AG10803 (cell line): ENCODE measurements around the gene ATOH8.
A peak's percentile ranks its signal among the peaks of the same experiment; 100 is the strongest.

Experiments
- DNase-seq: peaks from one replicate; pipeline ENCODE4 v3.0.0; 2010; ENCODE audit warnings: low read depth
- H3K4me3 ChIP-seq: 2 replicates; pipeline ENCODE4 v1.5.1; 2011; ENCODE audit warnings: mild to moderate bottlenecking, low read length, control low read depth
- CTCF ChIP-seq: conservative IDR thresholded peaks from 2 replicates; pipeline ENCODE4 v1.5.1; 2011; ENCODE audit warnings: mild to moderate bottlenecking, low read length, control low read depth, inconsistent platforms

ATOH8 gene

GRCh38 chr2:85737481-85737880 is 16.3 kb upstream of the ATOH8 start:
- no peak overlapping the region for H3K4me3 ChIP-seq
- TF ChIP-seq CTCF, result no peak
- DNase-seq, result peak; percentile 98

- TF ChIP-seq CTCF, result no peak
- H3K4me3 ChIP-seq, result no peak overlapping the region
- DNase-seq, result no peak
These were observed 15.8 kb upstream of the ATOH8 start for GRCh38 chr2:85737961-85738360.

- no peak overlapping the region for H3K4me3 ChIP-seq
- no peak for DNase-seq
- no peak for TF ChIP-seq CTCF
These were observed 13.6 kb upstream of the ATOH8 start for GRCh38 chr2:85740193-85740592.

GRCh38 chr2:85741211-85741832 is 12.5 kb upstream of the ATOH8 start:
- H3K4me3 ChIP-seq, result 0 out of 2 replicates have a peak overlapping the region, but pooled peaks have one; percentile 4
- TF ChIP-seq CTCF, result no peak
- no peak for DNase-seq

- peak overlapping the region; percentile 29 for H3K4me3 ChIP-seq
These were observed 11.8 kb upstream of the ATOH8 start for GRCh38 chr2:85741833-85742455.

GRCh38 chr2:85743304-85743978 is 10.3 kb upstream of the ATOH8 start:
- no peak overlapping the region for H3K4me3 ChIP-seq
- TF ChIP-seq CTCF, result no peak
- DNase-seq, result peak; percentile 52

More at GRCh38 chr2:85741833-85742455, 11.8 kb upstream of the ATOH8 start:
- TF ChIP-seq CTCF, result 0 out of 2 replicates have a peak, but pooled peaks have one; percentile 6
- DNase-seq, result peak; percentile 97
